Loucy (cell line): ENCODE measurements around the gene ZCCHC3.

Experiments
- EZH2phosphoT487 ChIP-seq: fragments of 200-600 bp; IDR thresholded peaks from 2 replicates; pipeline ENCODE4 v1.6.1; 2018; ENCODE audit warnings: antibody characterized with exemption, mild to moderate bottlenecking, moderate library complexity, borderline replicate concordance
- TF ChIP-seq, protein P1 (sequence below): fragments of 200-600 bp; sonication (generic); conservative IDR thresholded peaks from 2 replicates; pipeline ENCODE4 v1.5.1; 2014; ENCODE audit warnings: mild to moderate bottlenecking, antibody characterized with exemption, low read length

DNA sequence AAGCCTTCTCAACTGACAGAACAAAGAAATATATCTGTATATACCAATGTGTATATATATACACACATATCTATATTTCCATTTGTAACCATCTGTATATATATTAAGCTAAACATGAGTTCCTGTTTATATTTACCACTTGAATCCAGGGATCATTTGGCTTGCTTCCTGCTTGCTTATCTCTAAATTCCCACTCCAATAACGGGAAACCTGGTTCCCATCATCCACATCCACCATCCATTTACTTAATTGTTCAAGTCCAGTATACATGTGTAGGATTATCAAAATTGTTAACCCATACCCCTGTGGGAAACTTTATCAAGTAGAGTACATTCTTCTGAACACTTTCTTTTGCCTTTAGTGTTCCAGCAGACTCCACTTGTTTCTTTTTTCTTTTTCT lies 15.5 kb downstream of the ZCCHC3 start:
- TF ChIP-seq, protein P1, sequence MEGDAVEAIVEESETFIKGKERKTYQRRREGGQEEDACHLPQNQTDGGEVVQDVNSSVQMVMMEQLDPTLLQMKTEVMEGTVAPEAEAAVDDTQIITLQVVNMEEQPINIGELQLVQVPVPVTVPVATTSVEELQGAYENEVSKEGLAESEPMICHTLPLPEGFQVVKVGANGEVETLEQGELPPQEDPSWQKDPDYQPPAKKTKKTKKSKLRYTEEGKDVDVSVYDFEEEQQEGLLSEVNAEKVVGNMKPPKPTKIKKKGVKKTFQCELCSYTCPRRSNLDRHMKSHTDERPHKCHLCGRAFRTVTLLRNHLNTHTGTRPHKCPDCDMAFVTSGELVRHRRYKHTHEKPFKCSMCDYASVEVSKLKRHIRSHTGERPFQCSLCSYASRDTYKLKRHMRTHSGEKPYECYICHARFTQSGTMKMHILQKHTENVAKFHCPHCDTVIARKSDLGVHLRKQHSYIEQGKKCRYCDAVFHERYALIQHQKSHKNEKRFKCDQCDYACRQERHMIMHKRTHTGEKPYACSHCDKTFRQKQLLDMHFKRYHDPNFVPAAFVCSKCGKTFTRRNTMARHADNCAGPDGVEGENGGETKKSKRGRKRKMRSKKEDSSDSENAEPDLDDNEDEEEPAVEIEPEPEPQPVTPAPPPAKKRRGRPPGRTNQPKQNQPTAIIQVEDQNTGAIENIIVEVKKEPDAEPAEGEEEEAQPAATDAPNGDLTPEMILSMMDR = no peak
- TF ChIP-seq EZH2phosphoT487 = no peak
